ENCODE data around the gene DGCR6. TPM values are rescaled to one million over a fixed set of nuclear protein-coding genes. Genes with fewer than 3 reads are reported as not detected.
A peak's percentile ranks its signal among the peaks of the same experiment; 100 is the strongest.
"Not testable (repeated sequence)": the region's sequence is repeated elsewhere in the genome, so short reads cannot be mapped to it uniquely, and the experiment has no call there.

DGCR6 gene
- total RNA-seq, 4 donors from 2014 or later: 8.6 to 33.1 (median 14.9) TPM

DNA sequence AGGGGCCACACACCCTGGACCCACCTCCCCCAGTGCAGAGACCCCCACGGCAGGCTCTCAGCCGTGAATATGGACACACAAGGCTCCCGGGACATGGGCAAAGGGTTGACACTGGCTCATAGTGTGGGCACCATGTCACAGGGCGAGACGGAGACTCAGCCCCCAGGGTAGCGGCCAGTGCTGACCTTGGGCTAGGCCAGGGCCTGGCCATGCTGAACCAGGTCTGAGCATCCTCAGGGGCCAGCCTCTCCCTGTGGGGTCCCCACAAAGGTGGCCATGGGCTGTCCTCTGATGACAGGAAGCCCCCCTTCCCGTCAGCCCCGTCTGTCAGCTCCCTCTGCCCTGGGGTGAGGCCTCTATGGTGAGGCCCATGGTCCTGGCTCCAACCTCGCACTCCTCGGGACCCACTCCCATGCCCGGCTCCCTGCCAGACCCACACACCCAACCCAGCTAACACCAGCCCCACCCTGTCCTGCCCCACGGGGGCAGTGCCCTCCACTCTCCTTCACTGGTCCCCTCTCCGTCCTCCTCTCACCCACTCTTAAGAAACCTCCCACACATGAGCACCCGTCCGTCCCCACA is 49.0 kb downstream of the DGCR6 start:
- no peaks in the 10 kb centered on the region for H3K9me3 ChIP-seq
- no peaks in the 10 kb centered on the region for H3K4me1 ChIP-seq
- H3K27ac ChIP-seq: no peak overlapping the region
- H3K36me3 ChIP-seq: no peaks in the 10 kb centered on the region
- in situ Hi-C loops (cut with MboI; ENCODE audit: low sequenced_read_pairs in 4 of 4) (loop anchor here in 2 of 4 donors (25.0 kb wide), 1 partner anchor 682 kb away; no protein-coding TSS in a partner anchor), intact Hi-C loops (cut with DNase I; ENCODE audit: low total_unique reads) (loop anchor here (1.0 kb wide), 1 partner anchor 675 kb away; no protein-coding TSS in a partner anchor)
- H3K4me3 ChIP-seq: no peak overlapping the region
- H3K27me3 ChIP-seq: no peaks in the 10 kb centered on the region
- TF ChIP-seq, protein P1, sequence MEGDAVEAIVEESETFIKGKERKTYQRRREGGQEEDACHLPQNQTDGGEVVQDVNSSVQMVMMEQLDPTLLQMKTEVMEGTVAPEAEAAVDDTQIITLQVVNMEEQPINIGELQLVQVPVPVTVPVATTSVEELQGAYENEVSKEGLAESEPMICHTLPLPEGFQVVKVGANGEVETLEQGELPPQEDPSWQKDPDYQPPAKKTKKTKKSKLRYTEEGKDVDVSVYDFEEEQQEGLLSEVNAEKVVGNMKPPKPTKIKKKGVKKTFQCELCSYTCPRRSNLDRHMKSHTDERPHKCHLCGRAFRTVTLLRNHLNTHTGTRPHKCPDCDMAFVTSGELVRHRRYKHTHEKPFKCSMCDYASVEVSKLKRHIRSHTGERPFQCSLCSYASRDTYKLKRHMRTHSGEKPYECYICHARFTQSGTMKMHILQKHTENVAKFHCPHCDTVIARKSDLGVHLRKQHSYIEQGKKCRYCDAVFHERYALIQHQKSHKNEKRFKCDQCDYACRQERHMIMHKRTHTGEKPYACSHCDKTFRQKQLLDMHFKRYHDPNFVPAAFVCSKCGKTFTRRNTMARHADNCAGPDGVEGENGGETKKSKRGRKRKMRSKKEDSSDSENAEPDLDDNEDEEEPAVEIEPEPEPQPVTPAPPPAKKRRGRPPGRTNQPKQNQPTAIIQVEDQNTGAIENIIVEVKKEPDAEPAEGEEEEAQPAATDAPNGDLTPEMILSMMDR (IDR thresholded peaks at IDR 0.05 in 4 of 5, conservative IDR thresholded peaks at IDR 0.05 in 1 of 5): no peak
- no peak for TF ChIP-seq POLR2A (IDR thresholded peaks at IDR 0.05)
- DNase-seq (no peak), ATAC-seq (peak in 1 of 2 donors; percentile 10)

DNA sequence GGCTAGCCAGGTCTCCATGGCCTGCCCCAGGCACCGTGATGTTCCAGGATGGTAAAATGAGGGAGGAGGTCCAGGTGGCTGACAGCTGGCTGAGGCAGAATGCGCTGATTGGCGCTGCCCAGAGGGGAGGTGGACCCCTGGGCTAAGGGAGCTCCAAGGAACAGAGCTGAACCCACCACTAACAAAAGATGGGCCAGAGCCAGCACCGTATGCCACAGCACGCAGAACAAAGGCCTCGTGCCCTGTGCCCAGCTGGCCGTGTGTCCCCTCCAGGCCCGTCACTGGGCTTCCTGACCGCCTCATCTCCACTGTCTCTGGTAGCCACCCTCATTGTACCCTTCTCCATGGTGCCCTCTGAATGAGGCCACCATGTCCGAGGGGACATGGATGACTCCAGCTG is 49.6 kb downstream of the DGCR6 start:
- no peaks in the 10 kb centered on the region for H3K36me3 ChIP-seq
- H3K27me3 ChIP-seq: no peaks in the 10 kb centered on the region
- in situ Hi-C loops (cut with MboI; ENCODE audit: low sequenced_read_pairs in 4 of 4) (loop anchor here in 2 of 4 donors (25.0 kb wide), 1 partner anchor 682 kb away; no protein-coding TSS in a partner anchor), intact Hi-C loops (cut with DNase I; ENCODE audit: low total_unique reads) (no loop called here)
- H3K27ac ChIP-seq: no peak overlapping the region
- H3K4me3 ChIP-seq: no peak overlapping the region
- TF ChIP-seq, protein P1 (IDR thresholded peaks at IDR 0.05 in 4 of 5, conservative IDR thresholded peaks at IDR 0.05 in 1 of 5): no peak
- no peak for TF ChIP-seq POLR2A (IDR thresholded peaks at IDR 0.05)
- ATAC-seq (no peak), DNase-seq (no peak)
- H3K9me3 ChIP-seq: no peaks in the 10 kb centered on the region
- no peaks in the 10 kb centered on the region for H3K4me1 ChIP-seq

DNA sequence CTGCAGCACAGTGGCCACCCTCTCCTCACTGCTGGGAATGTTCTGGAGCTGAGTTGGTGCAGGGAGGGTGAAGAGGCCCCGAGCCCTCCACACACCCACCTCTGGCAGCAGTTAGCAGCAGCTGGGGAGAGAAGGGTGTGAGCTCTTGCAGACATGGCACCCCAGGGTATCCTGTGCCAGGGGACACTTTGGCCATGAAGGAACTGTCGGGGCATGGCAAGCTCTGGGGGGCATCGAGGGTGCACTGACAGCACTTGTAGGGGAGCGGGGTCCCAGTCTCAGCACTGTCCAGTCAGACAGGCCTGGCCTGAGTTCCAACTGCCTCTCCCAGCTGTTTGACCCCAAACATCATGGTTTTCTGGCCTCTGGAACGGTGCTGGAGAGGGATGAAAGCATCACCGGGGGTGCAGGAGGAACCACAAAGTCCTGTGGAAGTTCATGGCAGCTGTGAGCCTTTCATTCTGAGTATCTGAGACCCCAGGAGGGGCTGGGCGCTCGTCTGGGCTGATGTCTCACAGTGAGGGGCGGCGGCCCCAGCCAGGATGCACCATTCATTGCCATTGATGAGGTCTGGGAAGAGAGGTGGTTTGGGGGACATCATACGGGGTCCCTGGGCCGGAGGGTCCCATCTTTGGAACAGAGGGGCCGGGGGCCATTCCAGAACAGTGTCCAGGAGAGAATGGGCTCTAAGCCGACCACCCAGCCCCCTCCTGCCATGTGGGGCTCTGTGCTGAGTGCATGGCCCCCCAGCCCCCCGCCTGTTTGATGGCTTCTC is 50.2 kb downstream of the DGCR6 start:
- intact Hi-C loops (cut with DNase I; ENCODE audit: low total_unique reads): not testable (repeated sequence)

DNA sequence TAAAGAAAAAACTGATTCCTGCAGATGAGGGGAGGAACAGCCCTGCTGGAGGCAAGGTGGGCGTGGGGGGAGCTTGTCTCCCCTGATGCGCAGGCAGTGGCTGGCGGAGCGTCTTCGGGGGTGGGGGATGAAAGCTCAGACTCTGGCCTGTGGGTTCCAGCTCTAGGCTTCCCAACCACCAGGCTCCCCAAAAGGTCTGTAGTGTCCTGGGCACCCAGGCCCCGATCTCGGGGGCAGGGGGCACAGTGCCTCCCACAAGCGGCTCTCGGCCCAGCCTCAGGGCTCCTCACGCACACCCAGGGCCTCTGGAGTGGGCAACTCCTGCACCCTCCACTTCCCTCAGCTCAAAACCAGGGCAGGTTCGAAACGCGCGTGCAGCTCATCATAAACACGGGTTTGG is 50.8 kb downstream of the DGCR6 start:
- H3K4me1 ChIP-seq; H3K27me3 ChIP-seq; H3K9me3 ChIP-seq; H3K4me3 ChIP-seq; H3K36me3 ChIP-seq; intact Hi-C loops (cut with DNase I; ENCODE audit: low total_unique reads); ATAC-seq; H3K27ac ChIP-seq: not testable (repeated sequence)
- DNase-seq: peak in 1 of 2 donors; percentile 2
- in situ Hi-C loops (cut with MboI; ENCODE audit: low sequenced_read_pairs in 4 of 4): loop anchor here in 2 of 4 donors (25.0 kb wide), 1 partner anchor 680 kb away; no protein-coding TSS in a partner anchor

More for the DNA sequence above, 50.2 kb downstream of the DGCR6 start:
- H3K4me3 ChIP-seq, ATAC-seq, H3K9me3 ChIP-seq, H3K27me3 ChIP-seq, H3K36me3 ChIP-seq, H3K4me1 ChIP-seq, H3K27ac ChIP-seq: not testable (repeated sequence)
- in situ Hi-C loops (cut with MboI; ENCODE audit: low sequenced_read_pairs in 4 of 4): loop anchor here in 2 of 4 donors (25.0 kb wide), 1 partner anchor 681 kb away; no protein-coding TSS in a partner anchor
- DNase-seq: peak in 1 of 2 donors; percentile 5

DNA sequence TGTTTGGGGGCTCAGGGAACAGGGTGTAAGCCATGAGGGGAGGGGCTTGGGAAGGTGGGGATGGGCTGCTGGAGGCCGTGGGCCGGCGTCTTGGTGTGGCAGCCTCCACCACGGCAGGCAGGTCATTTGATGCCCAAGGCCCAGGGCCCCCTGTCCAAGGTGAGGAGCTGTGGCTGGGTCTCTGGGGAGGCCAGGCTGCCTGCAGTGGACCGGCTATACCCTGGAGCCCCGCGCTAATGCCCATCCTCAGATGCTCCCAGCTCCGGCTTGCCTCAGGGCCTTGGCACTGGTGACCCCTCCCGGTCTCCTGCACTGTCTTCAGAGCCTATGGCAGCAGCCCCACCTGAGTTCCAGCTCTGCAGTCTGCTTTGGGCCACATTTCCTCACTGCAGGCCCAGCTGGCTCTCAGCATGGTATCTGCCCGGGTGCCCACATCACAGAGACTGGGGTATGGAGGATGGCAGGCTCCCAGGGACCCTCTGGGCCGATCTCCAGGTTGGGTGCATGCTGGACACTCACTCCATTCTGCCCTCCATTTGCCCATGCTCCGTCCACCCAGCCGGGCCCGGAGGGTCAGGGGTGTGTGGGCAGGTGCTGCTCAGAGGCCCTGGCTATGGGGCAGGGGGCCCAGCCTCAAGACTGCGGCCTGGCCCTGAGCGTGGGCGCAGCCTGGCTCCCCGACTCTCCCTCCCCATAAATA is 51.7 kb downstream of the DGCR6 start:
- H3K4me1 ChIP-seq; H3K9me3 ChIP-seq; H3K27me3 ChIP-seq; H3K36me3 ChIP-seq; intact Hi-C loops (cut with DNase I; ENCODE audit: low total_unique reads); H3K4me3 ChIP-seq; H3K27ac ChIP-seq; ATAC-seq: not testable (repeated sequence)
- peak in 1 of 2 donors; percentile 4 for DNase-seq
- in situ Hi-C loops (cut with MboI; ENCODE audit: low sequenced_read_pairs in 4 of 4): loop anchor here in 2 of 4 donors (25.0 kb wide), 1 partner anchor 680 kb away; no protein-coding TSS in a partner anchor

DNA sequence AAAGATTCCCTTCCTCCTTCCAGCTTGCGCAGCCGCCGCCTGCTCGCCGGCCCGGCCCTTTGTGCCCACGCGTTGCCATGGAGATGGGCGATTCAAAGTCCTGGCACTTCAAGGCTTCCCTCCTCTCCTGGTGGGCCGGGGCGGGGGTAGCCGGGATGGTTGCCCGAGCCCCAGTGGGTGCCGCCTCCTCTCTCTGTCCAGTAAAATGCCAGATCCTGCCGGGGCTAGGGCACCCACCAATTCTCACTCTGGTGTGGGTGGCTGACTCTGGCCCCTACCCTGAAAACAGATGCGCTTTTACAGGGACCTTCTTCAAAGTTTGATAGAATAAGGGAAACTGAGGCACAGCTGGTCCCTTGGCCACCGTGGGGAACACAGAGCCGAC is 52.2 kb downstream of the DGCR6 start:
- H3K4me1 ChIP-seq; H3K4me3 ChIP-seq; H3K27ac ChIP-seq; intact Hi-C loops (cut with DNase I; ENCODE audit: low total_unique reads); H3K36me3 ChIP-seq; ATAC-seq; H3K27me3 ChIP-seq; H3K9me3 ChIP-seq: not testable (repeated sequence)
- peak in 1 of 2 donors; percentile 7 for DNase-seq
- in situ Hi-C loops (cut with MboI; ENCODE audit: low sequenced_read_pairs in 4 of 4): loop anchor here in 2 of 4 donors (25.0 kb wide), 1 partner anchor 679 kb away; no protein-coding TSS in a partner anchor

DNA sequence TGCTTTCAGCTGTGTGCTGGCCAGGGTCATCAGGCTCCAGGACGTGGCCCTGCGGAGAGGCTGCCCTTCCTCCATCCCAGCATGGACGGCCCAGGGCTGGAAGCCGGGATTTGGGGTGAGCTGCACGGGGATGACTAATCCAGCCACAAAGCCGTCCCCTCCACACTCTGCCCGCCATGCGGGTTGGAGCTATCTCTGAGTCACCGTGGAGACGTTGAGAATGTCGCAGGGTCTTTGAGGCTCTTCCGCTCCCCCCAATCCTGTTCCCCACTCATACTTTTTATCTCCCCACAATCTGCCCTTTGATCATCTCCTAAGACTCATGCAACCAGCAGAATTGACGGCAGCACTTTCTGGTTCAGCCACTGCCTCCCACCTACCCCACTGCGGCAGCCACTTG is 52.6 kb downstream of the DGCR6 start:
- intact Hi-C loops (cut with DNase I; ENCODE audit: low total_unique reads); H3K27me3 ChIP-seq: not testable (repeated sequence)
- in situ Hi-C loops (cut with MboI; ENCODE audit: low sequenced_read_pairs in 4 of 4): loop anchor here in 2 of 4 donors (25.0 kb wide), 1 partner anchor 679 kb away; no protein-coding TSS in a partner anchor

DNA sequence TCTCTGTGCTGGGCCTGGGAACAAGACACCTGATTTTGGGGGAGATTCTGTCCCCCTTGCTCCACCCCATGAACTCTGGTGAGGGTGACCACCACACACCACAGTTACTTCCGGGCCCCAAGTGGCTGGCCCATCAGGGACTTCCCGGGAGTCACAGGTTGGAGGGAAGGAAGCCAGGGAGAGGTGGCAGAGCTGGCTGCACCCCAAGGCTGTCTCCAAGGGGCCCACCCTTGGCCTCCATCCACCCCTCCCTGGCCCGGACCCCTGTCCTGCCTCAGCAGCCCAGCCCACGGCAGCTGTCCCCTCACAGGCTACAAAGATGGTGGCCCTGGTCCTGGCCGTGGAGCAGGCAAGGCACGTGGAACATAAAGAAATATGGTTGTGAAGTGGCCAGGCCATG is 53.1 kb downstream of the DGCR6 start:
- DNase-seq; H3K27ac ChIP-seq; intact Hi-C loops (cut with DNase I; ENCODE audit: low total_unique reads); H3K9me3 ChIP-seq; H3K4me1 ChIP-seq; H3K27me3 ChIP-seq; ATAC-seq; H3K4me3 ChIP-seq; H3K36me3 ChIP-seq: not testable (repeated sequence)
- in situ Hi-C loops (cut with MboI; ENCODE audit: low sequenced_read_pairs in 4 of 4): loop anchor here in 2 of 4 donors (25.0 kb wide), 1 partner anchor 678 kb away; no protein-coding TSS in a partner anchor

More for the DNA sequence above, 52.6 kb downstream of the DGCR6 start:
- H3K36me3 ChIP-seq, DNase-seq, H3K4me1 ChIP-seq, H3K4me3 ChIP-seq, H3K9me3 ChIP-seq, ATAC-seq, H3K27ac ChIP-seq: not testable (repeated sequence)

DNA sequence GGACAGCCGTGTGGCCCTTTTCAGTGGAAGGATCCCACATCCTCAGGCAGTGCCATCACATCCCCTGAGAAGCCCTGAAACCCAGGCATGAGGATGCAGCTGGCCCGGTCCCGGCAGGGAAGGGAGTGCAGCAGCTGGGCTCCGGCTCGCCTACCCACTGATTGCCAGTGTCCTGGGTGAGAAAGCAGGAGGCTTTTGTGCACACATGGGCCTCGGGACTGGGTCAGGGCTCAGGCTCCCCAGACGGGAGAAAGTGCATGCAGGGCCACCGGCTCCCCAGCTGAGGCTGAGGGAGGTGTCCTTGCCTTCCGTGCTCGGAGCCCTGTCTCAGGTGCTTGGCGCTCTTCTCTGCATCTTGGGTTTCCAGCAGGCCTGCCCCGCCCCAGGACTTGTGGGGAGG is 53.6 kb downstream of the DGCR6 start:
- DNase-seq; intact Hi-C loops (cut with DNase I; ENCODE audit: low total_unique reads); H3K27me3 ChIP-seq; H3K4me3 ChIP-seq; H3K4me1 ChIP-seq; H3K9me3 ChIP-seq; H3K36me3 ChIP-seq; H3K27ac ChIP-seq; ATAC-seq: not testable (repeated sequence)
- in situ Hi-C loops (cut with MboI; ENCODE audit: low sequenced_read_pairs in 4 of 4): loop anchor here in 2 of 4 donors (25.0 kb wide), 1 partner anchor 678 kb away; no protein-coding TSS in a partner anchor

All from gastrocnemius medialis (tissue), 4 donors.